HCT116 (cell line): Measurements from ENCODE around the gene IFI27. TPM values are rescaled to one million over a fixed set of nuclear protein-coding genes. Genes with fewer than 3 reads are reported as not detected.

Experiments used
- ATAC-seq: fragments of 200-7000 bp; cut with Tn5 transposase; 2 replicates; pipeline ENCODE4 v1.9.1; 2020; ENCODE audit warnings: mild to moderate bottlenecking, moderate library complexity
- BruUV-seq: library from RNA; stranded (reverse); fragments of 400-500 nt; replicated peaks from 2 replicates; lab custom pipeline; 2021; lab: Mats Ljungman, UMichigan
- CTCF ChIA-PET: fragments of 300-600 bp; sonication (Branson Sonifier 250); formaldehyde crosslinking; loops from one replicate; lab custom pipeline; 2021; ENCODE audit warnings: antibody characterized with exemption; lab: Charles Lee
- POLR2A ChIA-PET: fragments of 300-600, 350-600 bp; sonication (Branson Sonifier 250); formaldehyde crosslinking; loops from one replicate; lab custom pipeline; 2021; ENCODE audit warnings: antibody characterized with exemption; lab: Charles Lee
- RAD21 ChIA-PET, 2 experiments: fragments of 300-600 bp; sonication (Branson Sonifier 250); formaldehyde crosslinking; loops; one replicate each; lab custom pipeline; 2023; ENCODE audit warnings: low total read pairs in 2 of 2; ENCODE audit not compliant: uncharacterized antibody in 2 of 2, unreplicated experiment in 2 of 2, low non-redundant PET in 1 of 2; lab: Charles Lee
- DNase-seq: peaks from one replicate; pipeline ENCODE4 v3.0.0-alpha.2; 2010; ENCODE audit warnings: low read depth, low spot score
- H2AFZ ChIP-seq: fragments of 200-600 bp; shearing (Covaris generic), sonication (generic); 2 replicates; pipeline ENCODE4 v1.6.1; 2017; ENCODE audit warnings: low read depth, mixed run types, mixed read lengths, antibody characterized with exemption, low read length; ENCODE audit not compliant: poor library complexity, severe bottlenecking
- H3K27ac ChIP-seq: 2 replicates; pipeline ENCODE4 v1.5.1; 2012; ENCODE audit warnings: low read depth, low read length
- H3K27me3 ChIP-seq: fragments of 200-600 bp; sonication (generic); 2 replicates; pipeline ENCODE4 v1.6.1; 2016; ENCODE audit warnings: mixed run types, low read length, mixed read lengths; ENCODE audit not compliant: insufficient read depth
- H3K36me3 ChIP-seq, 2 experiments: fragments of 200-500 bp in 1 of 2; fragments of 200-600 bp in 1 of 2; sonication (Bioruptor generic) in 1 of 2; sonication (generic) in 1 of 2; 2 replicates each; pipeline versions ENCODE4 v1.5.1 to v1.6.1; 2014 to 2016; ENCODE audit warnings: low read length in 2 of 2, inconsistent platforms in 1 of 2, mixed read lengths in 1 of 2, mixed run types in 1 of 2; ENCODE audit not compliant: insufficient read depth in 2 of 2, control insufficient read depth in 1 of 2
- H3K4me1 ChIP-seq, 2 experiments: fragments of 200-600 bp in 1 of 2; sonication (generic) in 1 of 2; 2 replicates each; pipeline versions ENCODE4 v1.5.1 to v1.6.1; 2012 to 2017; ENCODE audit warnings: low read length in 2 of 2, inconsistent platforms in 1 of 2, mild to moderate bottlenecking in 1 of 2, mixed read lengths in 1 of 2, mixed run types in 1 of 2, moderate library complexity in 1 of 2; ENCODE audit not compliant: insufficient read depth in 2 of 2, control insufficient read depth in 1 of 2
- H3K4me2 ChIP-seq: fragments of 200-600 bp; sonication (generic); 2 replicates; pipeline ENCODE4 v1.6.1; 2017; ENCODE audit warnings: mixed run types, low read length, mixed read lengths
- H3K4me3 ChIP-seq, 2 experiments: fragments of 200-600 bp in 1 of 2; sonication (generic) in 1 of 2; replicated peaks in 1 of 2; 2 replicates each; pipeline ENCODE4 v1.5.1; 2011 to 2016; ENCODE audit warnings: low read length in 2 of 2, control low read depth in 1 of 2, low read depth in 1 of 2, mild to moderate bottlenecking in 1 of 2, mixed read lengths in 1 of 2, mixed run types in 1 of 2
- H3K79me2 ChIP-seq: fragments of 200-600 bp; sonication (generic); 2 replicates; pipeline ENCODE4 v1.6.1; 2017; ENCODE audit warnings: mild to moderate bottlenecking, mixed run types, low read length, moderate library complexity, mixed read lengths; ENCODE audit not compliant: insufficient read depth
- H3K9ac ChIP-seq: fragments of 200-600 bp; sonication (generic); 2 replicates; pipeline ENCODE4 v1.6.1; 2016; ENCODE audit warnings: low read length, mixed read lengths
- H3K9me2 ChIP-seq: fragments of 200-600 bp; sonication (generic), shearing (Covaris generic); 2 replicates; pipeline ENCODE4 v1.6.1; 2017; ENCODE audit warnings: mixed run types, mild to moderate bottlenecking, moderate library complexity; ENCODE audit not compliant: insufficient read depth
- H3K9me3 ChIP-seq, 2 experiments: fragments of 200-500 bp in 1 of 2; fragments of 200-600 bp in 1 of 2; sonication (Bioruptor generic) in 1 of 2; sonication (generic) in 1 of 2; 2 replicates each; pipeline ENCODE4 v1.6.1; 2014 to 2017; ENCODE audit warnings: low read length in 2 of 2, mixed read lengths in 2 of 2, inconsistent platforms in 1 of 2, low read depth in 1 of 2, mild to moderate bottlenecking in 1 of 2, mixed run types in 1 of 2, moderate library complexity in 1 of 2; ENCODE audit not compliant: control insufficient read depth in 1 of 2, insufficient read depth in 1 of 2
- H4K20me1 ChIP-seq: fragments of 200-600 bp; sonication (generic), shearing (Covaris generic); 2 replicates; pipeline ENCODE4 v1.6.1; 2017; ENCODE audit warnings: mixed run types, mild to moderate bottlenecking, moderate library complexity; ENCODE audit not compliant: insufficient read depth
- ATF3 ChIP-seq: IDR thresholded peaks from 2 replicates; pipeline ENCODE4 v1.6.1; 2012
- CBX3 ChIP-seq: IDR thresholded peaks from 2 replicates; pipeline ENCODE4 v1.6.1; 2012; ENCODE audit warnings: low read depth
- ELF1 ChIP-seq: IDR thresholded peaks from 2 replicates; pipeline ENCODE4 v1.6.1; 2012; ENCODE audit warnings: low read depth, borderline replicate concordance
- EZH2 ChIP-seq: fragments of 200-600 bp; sonication (generic); IDR thresholded peaks from 2 replicates; pipeline ENCODE4 v1.6.1; 2017; ENCODE audit warnings: antibody characterized with exemption, mixed run types
- EZH2phosphoT487 ChIP-seq: fragments of 200-600 bp; IDR thresholded peaks from 2 replicates; pipeline ENCODE4 v1.6.1; 2018; ENCODE audit warnings: antibody characterized with exemption, borderline replicate concordance
- TCF7L2 ChIP-seq: IDR thresholded peaks from 2 replicates; pipeline ENCODE4 v1.7.0; 2011; ENCODE audit warnings: borderline replicate concordance, inconsistent platforms; ENCODE audit not compliant: insufficient read depth, insufficient read length; ENCODE audit errors: extremely low read depth
- YY1 ChIP-seq: IDR thresholded peaks from 2 replicates; pipeline ENCODE4 v1.6.1; 2011; ENCODE audit warnings: low read length, low read depth, moderate library complexity, mild to moderate bottlenecking; ENCODE audit not compliant: insufficient replicate concordance; ENCODE audit errors: extremely low read depth
- ZBTB33 ChIP-seq: IDR thresholded peaks from 2 replicates; pipeline ENCODE4 v1.6.1; 2011; ENCODE audit warnings: mild to moderate bottlenecking, low read length, moderate library complexity; ENCODE audit not compliant: insufficient replicate concordance; ENCODE audit errors: extremely low read depth
- ZFX ChIP-seq: fragments of 450-650 bp; IDR thresholded peaks from 2 replicates; pipeline ENCODE4 v1.6.1; 2017
- intact Hi-C: fragments of 100-400 bp; cut with micrococcal nuclease; formaldehyde crosslinking; loops from 2 replicates; pipeline ENCODE4 v1.10.0; 2022
- total RNA-seq: library from RNA; stranded (reverse); gene quantifications from one replicate; pipeline ENCODE4 v1.2.1, GENCODE V29; 2021; ENCODE audit not compliant: unreplicated experiment

Gene IFI27
- total RNA-seq, 1 experiment from 2014 or later = 3.8 TPM

- no peaks in the 10 kb centered on the region for H4K20me1 ChIP-seq
- ChIA-PET POLR2A (no interaction called here), CTCF (no interaction called here), RAD21 (no interaction called here)
- no peak overlapping the region for H3K9ac ChIP-seq
- BruUV-seq = no TSS peak
- H3K4me3 ChIP-seq = no peak overlapping the region
- H2AFZ ChIP-seq = no peak overlapping the region
- ATAC-seq (no peak), DNase-seq (no peak)
- no peaks in the 10 kb centered on the region for H3K4me1 ChIP-seq
- H3K9me3 ChIP-seq = no peaks in the 10 kb centered on the region; a peak in 1 of 4 replicates
- no peaks in the 10 kb centered on the region for H3K79me2 ChIP-seq
- no peak overlapping the region for H3K4me2 ChIP-seq
- H3K9me2 ChIP-seq = no peaks in the 10 kb centered on the region
- no peaks in the 10 kb centered on the region for H3K27me3 ChIP-seq
- no peak for TF ChIP-seq TCF7L2
- no peak for TF ChIP-seq YY1
- TF ChIP-seq EZH2 = no peak
- no peak for TF ChIP-seq CBX3
- no peak for TF ChIP-seq EZH2phosphoT487
- no peak for TF ChIP-seq ELF1
- TF ChIP-seq ATF3 = no peak
- TF ChIP-seq ZBTB33 = no peak
- TF ChIP-seq ZFX = no peak
- no peak overlapping the region for H3K27ac ChIP-seq
- H3K36me3 ChIP-seq = no peaks in the 10 kb centered on the region
- intact Hi-C loops = no loop called here
These were observed 47.8 kb downstream of the IFI27 start for GRCh38 chr14:94158239-94158883.
